Endodermal cell (in vitro differentiated cells): ENCODE data around the gene TULP4. TPM values are rescaled to one million over a fixed set of nuclear protein-coding genes. Genes with fewer than 3 reads are reported as not detected.
"Not testable (repeated sequence)": the region's sequence is repeated elsewhere in the genome, so short reads cannot be mapped to it uniquely, and the experiment has no call there.

ENCODE experiments used
- DNase-seq: peaks from one replicate; pipeline ENCODE4 v3.0.0-alpha.2; 2017
- H3K27ac ChIP-seq: 2 replicates; pipeline ENCODE4 v1.5.1; 2013; ENCODE audit warnings: mild to moderate bottlenecking, low read depth, low read length, moderate library complexity
- H3K27me3 ChIP-seq: 2 replicates; pipeline ENCODE4 v1.6.1; 2013; ENCODE audit warnings: mild to moderate bottlenecking, low read length, moderate library complexity; ENCODE audit not compliant: insufficient read depth, control insufficient read depth, poor library complexity, severe bottlenecking
- H3K36me3 ChIP-seq: 2 replicates; pipeline ENCODE4 v1.7.0; 2013; ENCODE audit warnings: mild to moderate bottlenecking, low read length, moderate library complexity; ENCODE audit not compliant: control insufficient read depth, insufficient read depth
- H3K4me1 ChIP-seq: one replicate; pipeline ENCODE4 v1.7.0; 2013; ENCODE audit warnings: low read length; ENCODE audit not compliant: control insufficient read depth, insufficient read depth
- H3K4me3 ChIP-seq: 2 replicates; pipeline ENCODE4 v1.5.1; 2013; ENCODE audit warnings: mild to moderate bottlenecking, low read length, moderate library complexity
- H3K9ac ChIP-seq: 2 replicates; pipeline ENCODE4 v1.6.1; 2013; ENCODE audit warnings: mild to moderate bottlenecking, low read length, moderate library complexity; ENCODE audit not compliant: poor library complexity, severe bottlenecking; ENCODE audit errors: extremely low read depth
- H3K9me3 ChIP-seq: 2 replicates; pipeline ENCODE4 v1.6.1; 2013; ENCODE audit warnings: mild to moderate bottlenecking, low read length, moderate library complexity; ENCODE audit not compliant: control insufficient read depth
- H3K27ac Mint-ChIP-seq: 2 replicates; pipeline ENCODE4 v1.8.0; 2020; ENCODE audit warnings: mixed read lengths
- H3K27me3 Mint-ChIP-seq: 2 replicates; pipeline ENCODE4 v1.8.0; 2021; ENCODE audit warnings: mild to moderate bottlenecking, mixed read lengths; ENCODE audit not compliant: insufficient read depth
- H3K36me3 Mint-ChIP-seq: 2 replicates; pipeline ENCODE4 v1.8.0; 2020; ENCODE audit warnings: low read depth, mixed read lengths
- H3K4me1 Mint-ChIP-seq: 2 replicates; pipeline ENCODE4 v1.8.0; 2020; ENCODE audit warnings: mixed read lengths
- H3K4me3 Mint-ChIP-seq: 2 replicates; pipeline ENCODE4 v1.8.0; 2020; ENCODE audit warnings: mild to moderate bottlenecking, moderate library complexity, mixed read lengths
- H3K9me3 Mint-ChIP-seq: 2 replicates; pipeline ENCODE4 v1.8.0; 2020; ENCODE audit warnings: mild to moderate bottlenecking, mixed read lengths
- WGBS, 2 experiments: methylation state at CpG; one replicate each; pipeline versions ENCODE4 v1.1.5 to v1.1.7; 2013; ENCODE audit warnings: missing lambda C conversion rate in 2 of 2, mixed read lengths in 1 of 2; ENCODE audit not compliant: insufficient coverage in 1 of 2, insufficient read length in 1 of 2; 5-methylcytosine and 5-hydroxymethylcytosine counted together
- total RNA-seq, 2 donors: library from RNA; stranded (reverse); fragmentation: NEBNext Ultra II Directional in 1 of 2; extraction: Animal tissue kit (Norgen Biotek cat#: 25700) in 1 of 2; gene quantifications; 2 replicates in 1 of 2; 3 replicates in 1 of 2; pipeline ENCODE4 v1.2.1, GENCODE V29; 2021
- TF ChIP-seq, protein P1 (sequence below): fragments of 200-600 bp; sonication (generic); conservative IDR thresholded peaks from 2 replicates; pipeline ENCODE4 v1.5.0; 2021; ENCODE audit warnings: antibody characterized with exemption, mild to moderate bottlenecking

The TULP4 gene
- total RNA-seq, 2 donors from 2014 or later = 102 to 103 TPM

DNA sequence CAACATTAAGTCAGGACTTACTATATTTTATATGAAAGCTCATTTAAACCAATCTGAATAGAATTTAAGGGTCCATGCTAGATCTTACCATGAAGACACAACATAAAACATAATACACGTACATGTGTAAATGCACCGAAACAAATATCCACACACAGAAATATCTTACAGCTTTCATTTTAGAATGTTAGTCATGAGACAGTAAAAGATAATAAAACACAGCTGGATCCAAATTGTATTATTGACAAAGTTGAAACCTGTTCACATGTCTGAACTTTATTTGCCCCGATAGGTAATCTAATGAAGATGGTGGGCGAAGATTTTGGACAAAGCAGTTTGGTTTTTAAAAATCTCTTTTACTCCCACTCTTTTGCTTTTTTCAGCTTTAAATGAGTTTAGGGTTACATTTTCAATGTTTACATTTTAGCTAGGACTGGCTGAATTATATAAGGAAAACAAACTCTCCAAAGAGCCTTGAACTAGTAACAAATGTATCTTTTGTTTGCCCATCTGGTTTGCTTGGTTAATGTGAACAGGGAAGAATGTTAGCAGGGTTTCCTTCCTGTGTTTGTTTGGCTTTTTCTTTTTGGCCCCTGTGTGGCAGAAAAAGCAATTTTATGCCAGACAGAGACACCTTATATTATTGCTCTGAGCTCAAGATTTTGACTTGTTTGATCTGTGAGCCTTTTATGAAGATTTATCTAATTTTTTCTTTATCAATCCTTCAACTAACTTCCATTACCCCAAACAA is 242.5 kb downstream of the TULP4 start:
- TF ChIP-seq, protein P1, sequence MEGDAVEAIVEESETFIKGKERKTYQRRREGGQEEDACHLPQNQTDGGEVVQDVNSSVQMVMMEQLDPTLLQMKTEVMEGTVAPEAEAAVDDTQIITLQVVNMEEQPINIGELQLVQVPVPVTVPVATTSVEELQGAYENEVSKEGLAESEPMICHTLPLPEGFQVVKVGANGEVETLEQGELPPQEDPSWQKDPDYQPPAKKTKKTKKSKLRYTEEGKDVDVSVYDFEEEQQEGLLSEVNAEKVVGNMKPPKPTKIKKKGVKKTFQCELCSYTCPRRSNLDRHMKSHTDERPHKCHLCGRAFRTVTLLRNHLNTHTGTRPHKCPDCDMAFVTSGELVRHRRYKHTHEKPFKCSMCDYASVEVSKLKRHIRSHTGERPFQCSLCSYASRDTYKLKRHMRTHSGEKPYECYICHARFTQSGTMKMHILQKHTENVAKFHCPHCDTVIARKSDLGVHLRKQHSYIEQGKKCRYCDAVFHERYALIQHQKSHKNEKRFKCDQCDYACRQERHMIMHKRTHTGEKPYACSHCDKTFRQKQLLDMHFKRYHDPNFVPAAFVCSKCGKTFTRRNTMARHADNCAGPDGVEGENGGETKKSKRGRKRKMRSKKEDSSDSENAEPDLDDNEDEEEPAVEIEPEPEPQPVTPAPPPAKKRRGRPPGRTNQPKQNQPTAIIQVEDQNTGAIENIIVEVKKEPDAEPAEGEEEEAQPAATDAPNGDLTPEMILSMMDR = no peak
- Histone ChIP-seq H3K36me3 (no peaks in the 10 kb centered on the region), H3K9ac (no peak overlapping the region), H3K4me1 (peaks cover 4% of the 10 kb centered on the region), H3K9me3 (no peaks in the 10 kb centered on the region), H3K27me3 (no peaks in the 10 kb centered on the region), H3K4me3 (no peak overlapping the region), H3K27ac (no peak overlapping the region)
- Mint-ChIP-seq H3K36me3 (no peaks in the 10 kb centered on the region), H3K9me3 (no peaks in the 10 kb centered on the region), H3K27ac (no peak overlapping the region), H3K27me3 (peaks cover 11% of the 10 kb centered on the region), H3K4me1 (peaks cover 16% of the 10 kb centered on the region), H3K4me3 (no peak overlapping the region)
- no peak for DNase-seq
- WGBS, 2 experiments = 96% methylated on average over 4 of the region's 4 CpGs; no CpG with 5 or more reads in 1 of the 2 experiments

DNA sequence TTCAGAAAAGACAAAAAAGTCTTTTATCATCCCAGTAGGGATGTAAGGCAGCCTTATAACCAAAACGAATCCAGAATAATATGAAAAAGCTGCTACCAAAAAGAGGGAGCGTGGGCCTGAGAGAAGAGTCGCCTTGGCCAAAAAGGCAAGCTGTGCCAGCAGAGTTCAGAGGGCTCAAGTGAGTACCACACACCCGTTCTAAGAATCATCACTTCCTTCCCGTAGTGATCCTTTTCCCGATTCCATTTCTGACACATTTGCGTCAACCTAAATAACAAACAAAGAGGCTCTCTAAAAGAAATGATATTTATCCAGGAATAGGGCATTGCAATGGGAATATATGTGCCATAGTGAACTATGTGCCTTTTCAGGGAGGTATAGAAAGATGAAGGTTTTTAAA is 243.8 kb downstream of the TULP4 start:
- Mint-ChIP-seq H3K4me1 (peaks cover 17% of the 10 kb centered on the region), H3K27ac (no peak overlapping the region), H3K27me3 (peaks cover 11% of the 10 kb centered on the region), H3K36me3 (no peaks in the 10 kb centered on the region), H3K4me3 (no peak overlapping the region), H3K9me3 (no peaks in the 10 kb centered on the region)
- Histone ChIP-seq H3K9me3 (no peaks in the 10 kb centered on the region), H3K27me3 (no peaks in the 10 kb centered on the region), H3K4me1 (peaks cover 4% of the 10 kb centered on the region), H3K36me3 (no peaks in the 10 kb centered on the region), H3K4me3 (no peak overlapping the region), H3K27ac (no peak overlapping the region), H3K9ac (no peak overlapping the region)
- TF ChIP-seq, protein P1 = no peak
- DNase-seq = no peak
- WGBS, 2 experiments = 90 to 95% methylated on average over 5 to 7 of the region's 7 CpGs

DNA sequence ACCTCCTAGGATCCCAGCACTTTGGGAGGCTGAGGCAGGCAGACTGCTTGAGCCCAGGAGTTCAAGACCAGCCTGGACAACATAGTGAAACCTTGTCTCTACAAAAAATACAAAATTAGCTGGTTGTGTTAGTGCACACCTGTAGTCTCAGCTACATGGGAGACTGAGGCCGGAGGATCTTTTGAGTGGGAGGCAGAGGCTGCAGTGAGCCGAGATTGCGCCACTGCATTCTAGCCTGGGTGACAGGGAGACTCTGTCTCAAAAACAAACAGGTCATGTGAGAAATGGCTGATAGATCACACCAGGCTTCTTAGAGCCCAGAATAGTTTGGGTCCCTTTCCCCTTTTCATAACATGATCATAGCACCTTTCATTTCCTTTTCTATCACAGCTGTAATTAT is 244.8 kb downstream of the TULP4 start:
- Mint-ChIP-seq H3K4me1 (peaks cover 26% of the 10 kb centered on the region), H3K27me3 (peaks cover 11% of the 10 kb centered on the region)
- H3K36me3 Mint-ChIP-seq, H3K9ac ChIP-seq, H3K36me3 ChIP-seq, H3K9me3 Mint-ChIP-seq, H3K27ac Mint-ChIP-seq, H3K27ac ChIP-seq, H3K9me3 ChIP-seq, H3K27me3 ChIP-seq, DNase-seq, H3K4me3 ChIP-seq, H3K4me3 Mint-ChIP-seq, H3K4me1 ChIP-seq: not testable (repeated sequence)
- WGBS, 2 experiments = 80 to 95% methylated on average over 1 to 3 of the region's 3 CpGs
